Colon (tissue), 2 donors: ENCODE measurements around the gene HAVCR1.

ENCODE experiments used
- FAIRE-seq: peaks from 2 replicates; lab custom pipeline; 2012; peaks lifted over from hg19 to GRCh38; lab: Jason Lieb, UNC
- donor health status: control.
- donor health status: control.

Gene HAVCR1

GRCh38 chr5:156991714-156992113, 67.2 kb downstream of the HAVCR1 start:
- no peak for FAIRE-seq

GRCh38 chr5:156984064-156984463, 74.9 kb downstream of the HAVCR1 start:
- FAIRE-seq, result no peak

GRCh38 chr5:156981481-156981880, 77.4 kb downstream of the HAVCR1 start:
- no peak for FAIRE-seq
